CD4-positive, alpha-beta T cell treated with Interleukin-4 for 4 hours (primary cell): ENCODE results near the gene RUFY1.
"Not testable (repeated sequence)": the region's sequence is repeated elsewhere in the genome, so short reads cannot be mapped to it uniquely, and the experiment has no call there.

Experiments used
- DNase-seq: peaks from one replicate; pipeline ENCODE4 v3.0.0-alpha.2; 2020

Gene RUFY1

GRCh38 chr5:179550511-179551342 is at the start of gene RUFY1:
TSS of gene RUFY1 (plus strand) at chr5:179550554. CDS start at chr5:179550570, 16 bp downstream.
- DNase-seq = peak; percentile 72

GRCh38 chr5:179501997-179502396 is 48.4 kb upstream of the RUFY1 start:
- DNase-seq = not testable (repeated sequence)

GRCh38 chr5:179502420-179502819 is 47.9 kb upstream of the RUFY1 start:
- DNase-seq = not testable (repeated sequence)

- no peak for DNase-seq
Measured at GRCh38 chr5:179504191-179504590, 46.2 kb upstream of the RUFY1 start.

GRCh38 chr5:179504600-179505396 is 45.6 kb upstream of the RUFY1 start:
- DNase-seq = no peak

GRCh38 chr5:179505636-179506261 is 44.6 kb upstream of the RUFY1 start:
- no peak for DNase-seq

- DNase-seq = no peak
Measured at GRCh38 chr5:179509239-179509638, 41.1 kb upstream of the RUFY1 start.

GRCh38 chr5:179509845-179510244 is 40.5 kb upstream of the RUFY1 start:
- DNase-seq = no peak

GRCh38 chr5:179512452-179513000 is 37.8 kb upstream of the RUFY1 start:
- DNase-seq = no peak

- not testable (repeated sequence) for DNase-seq
Measured at GRCh38 chr5:179515501-179515900, 34.9 kb upstream of the RUFY1 start.

- no peak for DNase-seq
Measured at GRCh38 chr5:179516221-179516620, 34.1 kb upstream of the RUFY1 start.

- not testable (repeated sequence) for DNase-seq
Measured at GRCh38 chr5:179517746-179518145, 32.6 kb upstream of the RUFY1 start.

- not testable (repeated sequence) for DNase-seq
Measured at GRCh38 chr5:179518369-179518768, 32.0 kb upstream of the RUFY1 start.

GRCh38 chr5:179519416-179520070 is 30.8 kb upstream of the RUFY1 start:
- DNase-seq = not testable (repeated sequence)

GRCh38 chr5:179522107-179522506 is 28.2 kb upstream of the RUFY1 start:
- not testable (repeated sequence) for DNase-seq

GRCh38 chr5:179526978-179527377 is 23.4 kb upstream of the RUFY1 start:
- DNase-seq = no peak

GRCh38 chr5:179530069-179530998 is 20.0 kb upstream of the RUFY1 start:
- DNase-seq = peak; percentile 49

- DNase-seq = no peak
Measured at GRCh38 chr5:179533024-179533423, 17.3 kb upstream of the RUFY1 start.

- DNase-seq = no peak
Measured at GRCh38 chr5:179533907-179534306, 16.4 kb upstream of the RUFY1 start.

GRCh38 chr5:179534431-179534830 is 15.9 kb upstream of the RUFY1 start:
- no peak for DNase-seq

- no peak for DNase-seq
Measured at GRCh38 chr5:179536676-179537075, 13.7 kb upstream of the RUFY1 start.
